Stimulated activated CD4-positive, alpha-beta T cell treated with anti-CD3 and anti-CD28 coated beads, Interleukin-1b, Interleukin-23, amount 100 ng/mL, for 1 hour (primary cell): ENCODE results near the gene SQSTM1.
"Not testable (repeated sequence)": the region's sequence is repeated elsewhere in the genome, so short reads cannot be mapped to it uniquely, and the experiment has no call there.

ENCODE experiments used
- DNase-seq, 2 donors: peaks; one replicate each; pipeline ENCODE4 v3.0.0-alpha.2; 2020; ENCODE audit warnings: low read depth in 2 of 2

Gene SQSTM1

GRCh38 chr5:179820483-179821297 is at the start of gene SQSTM1:
SQSTM1 (plus strand) TSS chr5:179820905; CDS start chr5:179820937, 32 bp downstream.
- DNase-seq: peak; percentile 63 to 72

GRCh38 chr5:179771311-179771895 is 49.3 kb upstream of the SQSTM1 start:
- no peak for DNase-seq

- no peak for DNase-seq
Measured at GRCh38 chr5:179772351-179772750, 48.4 kb upstream of the SQSTM1 start.

- no peak for DNase-seq
Measured at GRCh38 chr5:179773686-179774040, 47.0 kb upstream of the SQSTM1 start.

- no peak for DNase-seq
Measured at GRCh38 chr5:179774442-179774841, 46.3 kb upstream of the SQSTM1 start.

- no peak for DNase-seq
Measured at GRCh38 chr5:179776411-179776938, 44.2 kb upstream of the SQSTM1 start.

- no peak for DNase-seq
Measured at GRCh38 chr5:179777456-179777855, 43.2 kb upstream of the SQSTM1 start.

- DNase-seq: no peak
Measured at GRCh38 chr5:179777909-179778308, 42.8 kb upstream of the SQSTM1 start.

GRCh38 chr5:179778591-179778990 is 42.1 kb upstream of the SQSTM1 start:
- DNase-seq: no peak

- DNase-seq: no peak
Measured at GRCh38 chr5:179779826-179780225, 40.9 kb upstream of the SQSTM1 start.

GRCh38 chr5:179780362-179780761 is 40.3 kb upstream of the SQSTM1 start:
- DNase-seq: no peak

- DNase-seq: no peak
Measured at GRCh38 chr5:179781846-179782245, 38.9 kb upstream of the SQSTM1 start.

GRCh38 chr5:179783128-179783527 is 37.6 kb upstream of the SQSTM1 start:
- no peak for DNase-seq

GRCh38 chr5:179786861-179787260 is 33.8 kb upstream of the SQSTM1 start:
- DNase-seq: no peak

- DNase-seq: no peak
Measured at GRCh38 chr5:179788193-179788854, 32.4 kb upstream of the SQSTM1 start.

- not testable (repeated sequence) for DNase-seq
Measured at GRCh38 chr5:179789278-179789677, 31.4 kb upstream of the SQSTM1 start.

- no peak for DNase-seq
Measured at GRCh38 chr5:179791881-179792611, 28.7 kb upstream of the SQSTM1 start.

- no peak for DNase-seq
Measured at GRCh38 chr5:179792612-179793467, 27.9 kb upstream of the SQSTM1 start.

- DNase-seq: no peak
Measured at GRCh38 chr5:179793468-179794139, 27.1 kb upstream of the SQSTM1 start, which contains the start of gene LTC4S. LTC4S (plus strand) TSS chr5:179793986; CDS start chr5:179794081, 95 bp downstream.

- DNase-seq: no peak
Measured at GRCh38 chr5:179794171-179794570, 26.5 kb upstream of the SQSTM1 start.
